Regular cardiac myocyte (primary cell): ENCODE data around the gene HHIP. TPM values are rescaled to one million over a fixed set of nuclear protein-coding genes. Genes with fewer than 3 reads are reported as not detected.

ENCODE experiments used
- total RNA-seq: library from RNA; depleted of rRNA; stranded (reverse); fragments of >200 nt; gene quantifications from 2 replicates; pipeline ENCODE4 v1.2.3, GENCODE V29; 2014

Gene HHIP, protein sequence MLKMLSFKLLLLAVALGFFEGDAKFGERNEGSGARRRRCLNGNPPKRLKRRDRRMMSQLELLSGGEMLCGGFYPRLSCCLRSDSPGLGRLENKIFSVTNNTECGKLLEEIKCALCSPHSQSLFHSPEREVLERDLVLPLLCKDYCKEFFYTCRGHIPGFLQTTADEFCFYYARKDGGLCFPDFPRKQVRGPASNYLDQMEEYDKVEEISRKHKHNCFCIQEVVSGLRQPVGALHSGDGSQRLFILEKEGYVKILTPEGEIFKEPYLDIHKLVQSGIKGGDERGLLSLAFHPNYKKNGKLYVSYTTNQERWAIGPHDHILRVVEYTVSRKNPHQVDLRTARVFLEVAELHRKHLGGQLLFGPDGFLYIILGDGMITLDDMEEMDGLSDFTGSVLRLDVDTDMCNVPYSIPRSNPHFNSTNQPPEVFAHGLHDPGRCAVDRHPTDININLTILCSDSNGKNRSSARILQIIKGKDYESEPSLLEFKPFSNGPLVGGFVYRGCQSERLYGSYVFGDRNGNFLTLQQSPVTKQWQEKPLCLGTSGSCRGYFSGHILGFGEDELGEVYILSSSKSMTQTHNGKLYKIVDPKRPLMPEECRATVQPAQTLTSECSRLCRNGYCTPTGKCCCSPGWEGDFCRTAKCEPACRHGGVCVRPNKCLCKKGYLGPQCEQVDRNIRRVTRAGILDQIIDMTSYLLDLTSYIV
- 19.4 and 69.6 TPM in 2 replicates for total RNA-seq

DNA sequence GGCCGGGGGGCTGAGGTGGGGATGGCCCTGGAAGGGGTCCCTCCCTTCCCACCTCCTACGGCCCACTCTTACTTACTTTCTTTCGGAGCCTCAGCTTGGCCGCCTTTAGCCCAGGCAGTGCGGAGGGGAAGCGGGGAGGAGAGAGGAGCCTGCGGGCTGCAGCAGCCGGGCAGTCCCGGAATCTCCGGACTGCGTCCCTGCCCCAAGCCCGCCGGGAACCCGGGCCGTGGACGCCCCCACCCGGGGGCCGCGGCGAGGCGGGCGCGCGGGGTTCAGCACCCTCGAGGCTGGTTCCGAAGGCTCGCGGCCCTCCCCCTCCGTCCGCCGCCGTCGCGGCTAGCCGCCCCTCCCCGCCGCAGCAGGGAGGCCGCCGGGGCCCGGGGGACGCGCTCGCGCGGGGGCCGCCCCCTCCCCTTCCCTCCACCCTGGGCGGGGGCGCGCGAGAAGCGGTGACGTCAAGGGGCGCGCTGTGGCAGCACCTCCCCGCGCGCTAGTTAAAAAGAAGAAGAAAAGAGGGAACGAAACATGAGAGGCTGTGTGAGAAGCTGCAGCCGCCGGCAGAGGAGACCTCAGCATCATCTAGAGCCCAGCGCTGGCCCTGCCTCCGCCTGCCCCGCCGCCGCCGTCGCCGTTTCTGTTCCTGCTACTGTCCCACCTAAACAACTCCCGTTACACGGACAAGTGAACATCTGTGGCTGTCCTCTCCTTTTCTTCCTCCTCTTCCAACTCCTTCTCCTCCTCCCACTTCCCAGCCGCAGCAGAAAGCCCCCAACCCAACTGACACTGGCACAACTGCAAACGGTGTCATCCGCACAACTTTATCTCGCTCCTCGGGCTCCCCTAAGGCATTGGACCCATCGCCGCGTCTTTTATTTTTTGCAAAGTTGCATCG, at the start of gene HHIP:
Gene HHIP (plus strand): TSS at position 526 of the 892 bp plus-strand sequence. CDS start 520 bp downstream, outside the sequence.

